Activated T-helper 1 cell treated with anti-CD3 and anti-CD28 coated beads, Interleukin-2, amount 50 U/mL, for 16 hours (primary cell): ENCODE data around the gene SYCP2.

Source experiments
- DNase-seq, 2 donors: peaks; one replicate each; pipeline ENCODE4 v3.0.0-alpha.2; 2020; ENCODE audit warnings: low read depth in 1 of 2, low spot score in 1 of 2

Gene SYCP2

GRCh38 chr20:59824711-59825562 is 108.5 kb downstream of the SYCP2 start:
- no peak for DNase-seq

- DNase-seq = no peak
These were observed 109.8 kb downstream of the SYCP2 start for GRCh38 chr20:59823491-59824259.

GRCh38 chr20:59823030-59823423 is 110.4 kb downstream of the SYCP2 start:
- DNase-seq = no peak

DNA sequence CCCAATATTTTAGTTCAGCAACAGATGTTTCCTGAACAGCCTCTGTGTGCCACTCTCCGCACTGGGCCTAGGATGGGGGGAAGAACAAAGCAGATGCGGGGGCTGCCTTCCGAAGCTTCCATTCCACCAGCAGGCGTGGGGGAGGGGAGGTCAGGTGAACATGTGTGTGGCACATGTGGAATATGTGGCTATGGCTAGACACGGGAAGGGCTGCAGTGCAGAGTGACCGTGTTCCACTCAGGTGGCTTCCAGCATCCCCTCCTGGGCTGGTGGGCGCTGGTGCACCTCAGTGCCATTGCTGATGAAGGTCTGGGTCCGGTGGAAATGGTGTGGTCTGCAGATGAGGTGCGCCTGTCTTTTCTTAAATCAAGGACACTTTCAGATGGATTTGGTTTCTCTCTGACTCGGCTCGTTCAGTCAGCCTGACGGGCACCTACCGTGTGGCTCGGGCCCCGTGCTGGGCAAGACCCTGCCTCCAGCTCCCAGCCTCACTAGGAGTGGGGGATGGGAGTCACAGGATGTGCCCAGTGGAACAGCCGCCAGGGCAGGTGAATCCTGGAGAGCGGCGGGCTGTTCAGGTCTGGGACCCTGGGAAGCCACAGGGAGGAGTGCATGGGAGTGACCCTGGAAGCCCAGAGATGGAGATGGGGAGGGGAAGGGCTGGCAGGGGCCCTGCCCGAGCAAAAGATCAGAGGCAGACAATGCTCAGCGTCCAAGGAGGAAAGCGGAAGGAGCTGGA is 111.0 kb downstream of the SYCP2 start:
- no peak for DNase-seq

GRCh38 chr20:59821788-59822187 is 111.6 kb downstream of the SYCP2 start:
- no peak for DNase-seq

GRCh38 chr20:59821201-59821600 is 112.2 kb downstream of the SYCP2 start:
- DNase-seq = no peak

DNA sequence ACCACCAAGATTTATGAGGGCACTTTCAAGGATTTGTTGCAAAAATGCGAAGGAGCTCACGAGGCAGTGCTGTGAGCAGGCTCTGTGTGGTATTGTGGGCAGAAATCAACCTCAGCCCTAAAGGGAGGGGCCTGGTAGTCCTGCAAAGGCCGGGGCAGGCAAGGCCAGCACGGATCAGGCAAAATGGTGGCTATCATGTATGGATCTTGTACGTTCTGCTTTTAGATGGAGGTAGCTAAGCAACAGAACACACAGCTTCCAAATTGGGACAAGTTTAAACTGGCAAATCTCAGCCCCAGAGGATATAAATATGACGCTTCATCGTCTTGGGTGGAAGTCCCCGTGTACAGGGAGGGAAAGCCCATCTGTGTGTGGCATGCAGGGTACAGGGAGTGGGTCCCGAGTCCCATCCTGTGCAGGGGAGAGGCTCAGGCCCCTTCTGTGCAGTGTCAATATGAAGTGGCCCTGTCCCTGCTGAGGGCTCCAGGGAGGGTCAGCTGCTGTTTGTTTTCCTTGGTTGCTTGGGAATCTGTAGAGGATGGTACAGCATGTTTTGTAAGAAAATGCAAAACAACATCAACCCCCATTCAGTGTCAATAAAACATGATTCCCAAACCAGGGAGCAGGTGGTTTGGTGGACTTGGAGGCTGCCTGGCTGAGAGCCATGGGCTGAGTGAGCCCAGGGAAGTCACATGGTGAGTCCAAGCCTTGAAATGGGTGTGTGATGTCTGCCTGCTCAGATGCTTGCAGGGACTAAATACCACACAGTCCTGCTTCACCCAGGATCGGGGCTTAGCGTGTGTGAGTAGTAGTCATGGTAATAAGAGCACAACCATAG is 113.0 kb downstream of the SYCP2 start:
- no peak for DNase-seq

GRCh38 chr20:59819496-59820203 is 113.8 kb downstream of the SYCP2 start:
- DNase-seq = no peak

GRCh38 chr20:59818911-59819310 is 114.5 kb downstream of the SYCP2 start:
- no peak for DNase-seq

DNA sequence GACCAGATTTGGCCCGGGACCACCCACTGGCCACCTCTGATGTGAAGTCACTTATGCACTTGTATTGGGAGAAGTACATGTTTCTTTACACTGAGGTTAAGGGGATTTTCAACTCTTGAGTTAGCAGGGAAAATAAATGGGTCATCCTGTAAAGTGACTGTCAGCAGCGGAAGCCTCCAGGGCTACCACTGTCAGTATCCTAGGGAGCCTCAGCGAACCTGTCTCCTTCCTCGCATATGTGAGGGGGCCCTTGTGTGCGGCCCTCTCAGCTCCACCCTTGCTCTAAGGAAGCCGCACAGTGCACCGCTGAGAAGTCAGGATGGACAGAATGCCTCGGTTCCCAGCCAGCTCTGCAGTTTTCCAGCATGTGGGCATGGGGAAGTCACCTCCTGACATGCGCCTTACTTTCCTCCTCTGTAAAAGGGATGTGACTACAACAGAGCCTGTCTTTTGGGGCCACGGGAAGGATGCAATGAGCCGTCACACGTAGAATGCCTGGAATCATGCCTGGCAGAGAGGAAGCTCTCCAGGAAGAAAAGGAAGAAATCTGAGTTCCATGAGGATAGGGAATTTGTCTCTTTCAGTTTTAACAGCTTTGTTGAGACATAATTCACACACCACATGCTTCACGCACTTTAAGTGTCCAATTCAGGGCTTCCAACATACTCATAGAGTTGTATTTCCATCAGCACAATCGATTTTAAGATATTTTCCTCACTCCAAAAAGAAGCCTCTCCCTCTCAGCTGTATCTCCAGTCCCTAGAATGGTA is 115.4 kb downstream of the SYCP2 start:
- DNase-seq = no peak

- no peak for DNase-seq
These were observed 116.0 kb downstream of the SYCP2 start for GRCh38 chr20:59817406-59817805.

DNA sequence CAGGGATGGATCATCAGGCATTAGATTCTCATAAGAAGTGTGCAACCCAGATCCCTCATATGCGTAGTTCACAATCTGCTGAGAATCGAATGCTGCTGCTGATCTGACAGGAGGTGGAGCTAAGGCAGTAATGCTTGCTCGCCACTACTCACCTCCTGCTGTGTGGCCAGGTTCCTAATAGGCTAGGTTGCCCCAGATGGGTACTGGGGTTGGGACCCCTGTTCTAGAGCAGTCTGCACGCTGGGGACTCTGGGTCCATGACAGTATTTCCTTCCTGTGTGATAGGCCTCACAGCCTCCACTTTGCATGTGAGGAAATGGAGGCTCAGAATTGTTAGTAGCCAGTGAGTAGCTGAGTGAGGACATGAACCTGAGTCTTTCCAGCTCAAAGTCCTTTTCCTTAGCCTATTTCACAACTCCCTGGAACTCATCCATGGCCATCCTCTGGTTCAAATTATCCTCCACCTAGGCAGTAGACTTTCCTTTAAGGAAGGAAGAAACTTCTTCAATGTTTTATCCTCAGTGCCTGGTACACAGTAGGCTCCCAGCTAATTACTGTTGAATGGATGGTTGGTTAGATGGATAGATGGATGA is 117.2 kb downstream of the SYCP2 start:
- DNase-seq = no peak

DNA sequence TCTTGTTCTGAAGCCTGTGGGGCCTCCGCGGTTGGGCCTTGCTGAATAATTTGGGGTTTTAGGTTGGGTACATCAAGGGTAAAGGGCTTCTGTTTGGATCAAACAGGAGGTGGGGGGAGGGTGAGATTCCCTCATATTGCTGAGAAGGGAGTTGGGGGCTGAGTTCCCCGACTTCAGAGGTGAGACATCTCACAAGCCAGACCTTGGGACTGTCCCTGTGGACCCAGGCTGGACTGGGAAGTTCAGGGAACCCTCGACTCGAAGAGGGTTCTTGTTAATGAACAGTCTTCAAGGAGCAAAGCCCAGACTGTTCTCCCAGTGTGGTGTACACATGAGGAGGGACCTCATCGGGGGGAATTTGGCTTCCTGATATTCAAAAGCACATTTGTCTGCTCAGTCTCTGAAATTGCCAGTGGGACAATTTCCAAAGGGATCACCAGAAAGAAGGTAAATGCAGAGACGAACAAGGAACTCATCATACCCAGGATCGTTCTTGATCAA is 118.5 kb downstream of the SYCP2 start:
- no peak for DNase-seq

DNA sequence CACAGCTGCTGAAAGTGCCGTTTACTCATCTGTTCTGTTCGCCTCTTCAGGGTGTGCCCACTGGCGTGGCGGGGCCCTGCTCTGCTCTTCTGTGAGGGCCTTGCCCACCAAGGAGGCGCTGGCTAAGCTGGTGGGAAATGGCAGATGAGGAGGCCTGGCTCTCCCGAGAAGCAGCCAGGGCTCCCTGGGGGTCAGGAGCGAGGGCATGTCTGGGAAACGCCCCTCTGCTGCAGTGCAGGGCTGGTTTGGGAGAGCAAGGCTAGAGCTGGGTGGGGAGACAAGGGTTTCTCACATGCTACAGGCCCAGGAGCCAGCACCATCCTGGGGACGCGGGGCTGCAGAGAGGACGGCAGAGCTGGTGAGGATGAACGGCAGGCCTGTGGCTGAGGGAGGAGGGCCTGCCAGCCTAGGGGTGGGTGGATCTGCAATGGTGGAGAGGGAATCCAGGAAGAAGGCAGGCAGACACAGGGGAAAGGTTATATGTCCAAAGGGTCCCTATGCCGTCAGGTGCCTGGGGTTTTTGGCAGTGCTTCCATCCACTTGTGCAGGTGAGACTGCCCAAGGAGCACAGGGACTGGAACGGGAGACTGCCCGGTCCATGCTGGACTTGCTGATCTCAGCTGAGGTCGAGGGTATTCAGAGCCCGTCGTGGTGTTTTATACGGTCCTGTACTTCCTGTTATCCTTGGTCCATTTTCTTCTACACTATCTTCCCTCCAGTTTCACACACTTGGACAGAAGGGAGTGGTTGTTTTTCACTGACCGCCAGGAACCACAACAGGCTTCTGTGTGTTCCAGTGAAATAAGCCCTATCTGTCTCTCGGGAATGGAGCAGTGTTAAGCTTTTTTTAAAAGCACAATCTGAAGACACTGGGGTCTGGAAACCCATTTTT is 119.2 kb downstream of the SYCP2 start:
- DNase-seq = no peak
